Limb (tissue), 2 donors: Measurements from ENCODE around the gene GNB2.
"Not testable (repeated sequence)": the region's sequence is repeated elsewhere in the genome, so short reads cannot be mapped to it uniquely, and the experiment has no call there.

Source experiments
- DNase-seq, 2 donors: peaks; one replicate each; pipeline ENCODE4 v3.0.0-alpha.2; 2016; ENCODE audit errors: extremely low spot score in 2 of 2

GNB2 gene

GRCh38 chr7:100662194-100662776 is 11.3 kb upstream of the GNB2 start:
- DNase-seq, result not testable (repeated sequence)

DNA sequence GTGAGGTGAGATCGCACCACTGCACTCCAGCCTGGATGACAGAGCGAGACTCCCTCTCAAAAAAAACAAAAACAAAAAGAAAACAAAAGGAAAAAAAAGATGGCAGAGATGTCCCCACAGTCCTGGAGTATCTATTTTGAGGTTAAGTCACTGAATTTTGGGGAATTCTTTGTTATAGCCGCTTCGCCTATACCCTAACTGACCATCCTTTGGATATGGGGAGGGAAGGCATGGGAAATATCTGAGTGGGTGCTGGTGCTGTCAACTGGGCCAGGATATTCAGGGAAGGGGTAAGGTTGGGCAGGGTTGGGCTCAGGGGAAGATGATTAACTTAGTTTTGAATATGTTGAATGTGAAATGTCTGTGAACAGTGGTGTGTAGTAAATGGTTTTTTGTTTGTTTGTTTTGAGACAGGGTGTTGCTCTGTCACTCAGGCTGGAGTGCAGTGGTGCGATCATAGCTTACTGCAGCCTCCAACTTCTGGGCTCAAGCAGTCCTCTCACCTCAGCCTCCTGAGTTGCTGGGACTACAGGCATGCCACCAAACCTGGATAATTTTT is 8.3 kb upstream of the GNB2 start:
- DNase-seq, result no peak

DNA sequence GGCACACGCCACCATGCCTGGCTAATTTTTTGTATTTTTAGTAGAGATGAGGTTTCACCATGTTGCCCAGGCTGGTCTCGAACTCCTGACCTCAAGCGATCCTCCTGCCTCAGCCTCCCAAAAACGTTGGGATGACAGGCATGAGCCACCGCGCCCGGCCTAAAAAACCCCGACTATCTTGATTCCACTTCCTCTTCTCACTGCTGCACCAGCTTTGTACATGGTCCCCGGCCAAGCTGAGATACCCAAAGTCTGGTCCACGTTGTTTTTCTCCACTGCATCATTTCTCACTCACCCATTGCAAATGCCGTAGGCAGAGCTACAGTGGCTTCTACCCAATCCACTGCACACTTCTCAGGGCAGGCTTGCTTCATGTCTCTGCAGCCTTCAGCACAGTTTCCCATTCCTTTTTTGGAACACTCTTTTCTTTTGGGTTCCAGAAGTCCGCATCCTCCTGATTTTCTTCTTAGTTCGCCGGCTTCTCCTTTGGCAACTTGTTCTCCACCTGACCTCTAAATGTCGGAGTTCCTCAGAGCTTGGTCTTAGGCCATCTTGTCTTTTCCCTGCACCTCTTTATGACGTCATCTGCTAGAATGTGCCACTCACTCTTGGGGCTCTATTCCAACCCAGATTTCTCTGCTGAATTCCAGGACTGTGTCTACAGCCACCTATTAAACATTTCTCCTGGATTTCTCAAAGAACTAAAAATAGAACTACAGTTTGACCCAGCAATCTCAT is 6.0 kb upstream of the GNB2 start:
- no peak for DNase-seq

DNA sequence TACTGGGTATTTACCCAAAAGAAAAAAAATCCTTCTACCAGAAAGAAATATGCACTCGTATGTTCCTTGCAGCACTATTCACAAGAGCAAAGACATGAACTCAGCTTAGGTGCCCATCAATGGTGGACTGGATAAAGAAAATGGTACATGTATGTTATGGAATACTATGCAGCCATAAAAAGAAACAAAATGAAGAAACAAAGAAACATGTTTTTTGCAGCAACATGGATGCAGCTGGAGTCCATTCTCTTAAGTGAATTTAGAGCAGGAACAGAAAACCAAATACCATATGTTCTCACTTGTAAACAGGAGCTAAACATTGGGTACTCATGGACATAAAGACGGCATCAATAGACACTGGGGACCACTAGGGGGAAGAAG is 5.5 kb upstream of the GNB2 start:
- DNase-seq, result no peak

DNA sequence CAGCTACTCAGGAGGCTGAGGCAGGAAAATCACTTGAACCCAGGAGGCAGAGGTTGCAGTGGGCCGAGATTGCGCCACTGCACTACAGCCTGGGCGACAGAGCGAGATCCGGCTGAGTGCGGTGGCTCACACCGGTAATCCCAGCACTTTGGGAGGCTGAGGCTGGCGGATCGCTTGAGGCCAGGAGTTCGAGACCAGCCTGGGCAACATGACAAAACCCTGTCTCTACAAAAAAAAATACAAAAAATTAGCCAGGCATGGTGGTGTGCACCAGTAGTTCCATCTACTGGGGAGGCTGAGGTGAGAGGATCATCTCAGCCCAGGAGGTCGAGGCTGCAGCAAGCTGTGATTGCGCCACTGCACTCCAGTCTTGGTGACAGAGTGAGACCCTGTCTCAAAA is 4.4 kb upstream of the GNB2 start:
- not testable (repeated sequence) for DNase-seq

DNA sequence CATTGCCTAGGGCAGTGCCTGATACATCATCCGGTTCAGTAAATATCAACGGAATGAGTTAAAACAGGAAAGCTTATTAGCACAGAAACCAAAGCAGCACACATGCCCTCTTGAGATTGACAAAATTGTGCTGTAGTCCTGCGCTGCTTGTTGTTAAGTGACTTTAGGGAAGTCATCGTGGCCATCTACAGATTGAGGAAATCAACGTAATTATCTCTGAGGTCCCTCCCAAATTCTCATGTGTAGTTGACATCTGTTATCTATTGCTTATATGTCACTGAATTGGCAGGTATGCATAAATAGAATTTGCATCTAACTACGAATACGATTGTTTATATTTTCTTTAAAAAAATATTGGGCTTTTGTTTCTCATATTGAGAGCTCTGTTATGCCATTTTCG is 3.5 kb upstream of the GNB2 start:
- DNase-seq, result no peak

- DNase-seq, result no peak
These were observed 1.9 kb upstream of the GNB2 start for GRCh38 chr7:100671353-100672327.

GRCh38 chr7:100673942-100674410 is 436 bp downstream of the GNB2 start:
- DNase-seq, result no peak

DNA sequence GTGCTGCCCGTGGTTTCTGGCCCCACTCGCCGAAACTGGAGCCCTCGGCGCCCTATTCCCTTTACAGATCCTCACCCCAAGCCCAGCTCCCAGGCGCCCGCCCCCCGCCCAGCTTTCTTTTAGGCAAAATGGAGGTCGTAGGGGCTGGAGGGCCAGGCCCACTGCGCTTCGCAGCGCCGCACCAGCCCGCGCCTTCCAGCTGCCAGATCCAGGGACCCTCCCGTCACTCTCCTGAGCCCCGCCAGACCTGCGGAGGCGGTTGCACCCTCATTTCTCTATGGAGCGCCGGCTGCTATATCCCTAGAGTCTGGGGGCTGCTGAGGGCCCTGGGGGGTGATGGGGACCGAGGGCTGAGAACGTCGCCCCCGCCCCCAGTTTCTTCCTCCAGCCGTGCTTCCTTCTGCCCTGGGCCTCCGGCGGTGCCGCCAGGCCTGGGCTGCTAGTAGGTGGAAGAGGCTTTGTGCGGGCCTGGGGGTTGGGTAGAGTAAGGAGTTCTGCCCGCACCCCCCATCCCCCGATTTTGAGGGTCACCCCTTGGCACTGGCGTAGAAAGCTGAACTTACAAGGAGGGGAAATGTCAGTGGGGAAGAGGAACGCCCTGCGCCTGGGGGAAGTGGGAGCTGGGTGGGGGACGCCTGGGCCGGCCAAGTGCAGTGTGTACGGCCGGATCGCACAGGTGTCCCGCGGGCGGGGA is 1.0 kb downstream of the GNB2 start:
- peak in 1 of 2 donors; percentile 67 for DNase-seq

GRCh38 chr7:100675105-100675451 is 1.5 kb downstream of the GNB2 start:
- DNase-seq, result no peak

- DNase-seq, result peak; percentile 61 to 87
These were observed 2.2 kb downstream of the GNB2 start for GRCh38 chr7:100675581-100676350.

GRCh38 chr7:100676501-100677306 is 3.2 kb downstream of the GNB2 start:
- DNase-seq, result peak in 1 of 2 donors; percentile 43

DNA sequence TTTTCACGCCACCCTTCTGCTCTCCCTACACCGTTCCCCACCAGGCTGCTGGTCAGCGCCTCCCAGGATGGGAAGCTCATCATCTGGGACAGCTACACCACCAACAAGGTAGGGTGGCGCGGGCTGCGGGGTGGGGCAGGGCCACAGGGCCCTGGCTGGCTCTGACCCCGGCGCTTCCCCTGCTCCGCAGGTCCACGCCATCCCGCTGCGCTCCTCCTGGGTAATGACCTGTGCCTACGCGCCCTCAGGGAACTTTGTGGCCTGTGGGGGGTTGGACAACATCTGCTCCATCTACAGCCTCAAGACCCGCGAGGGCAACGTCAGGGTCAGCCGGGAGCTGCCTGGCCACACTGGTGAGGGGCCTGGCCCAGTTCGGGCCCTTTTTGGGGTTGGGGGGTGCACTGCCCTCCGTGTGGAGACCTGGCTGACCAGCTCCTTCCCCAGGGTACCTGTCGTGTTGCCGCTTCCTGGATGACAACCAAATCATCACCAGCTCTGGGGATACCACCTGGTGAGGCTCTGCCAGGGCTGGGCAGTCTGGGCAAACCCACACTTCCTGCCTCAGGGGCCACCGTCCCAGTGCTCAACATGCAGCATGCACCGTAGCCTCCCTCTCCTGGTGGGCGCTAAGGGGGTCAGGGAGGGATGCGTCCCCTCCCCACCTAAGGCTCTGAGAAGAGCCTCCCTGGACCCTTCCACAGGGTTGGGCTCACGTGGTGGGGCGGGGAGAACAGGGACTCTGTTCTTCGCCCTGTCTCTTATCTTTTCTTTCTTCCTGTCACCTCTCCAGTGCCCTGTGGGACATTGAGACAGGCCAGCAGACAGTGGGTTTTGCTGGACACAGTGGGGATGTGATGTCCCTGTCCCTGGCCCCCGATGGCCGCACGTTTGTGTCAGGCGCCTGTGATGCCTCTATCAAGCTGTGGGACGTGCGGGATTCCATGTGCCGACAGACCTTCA is 4.0 kb downstream of the GNB2 start:
- peak in 1 of 2 donors; percentile 39 for DNase-seq

GRCh38 chr7:100678291-100678984 is 4.9 kb downstream of the GNB2 start:
- peak in 1 of 2 donors; percentile 38 for DNase-seq

DNA sequence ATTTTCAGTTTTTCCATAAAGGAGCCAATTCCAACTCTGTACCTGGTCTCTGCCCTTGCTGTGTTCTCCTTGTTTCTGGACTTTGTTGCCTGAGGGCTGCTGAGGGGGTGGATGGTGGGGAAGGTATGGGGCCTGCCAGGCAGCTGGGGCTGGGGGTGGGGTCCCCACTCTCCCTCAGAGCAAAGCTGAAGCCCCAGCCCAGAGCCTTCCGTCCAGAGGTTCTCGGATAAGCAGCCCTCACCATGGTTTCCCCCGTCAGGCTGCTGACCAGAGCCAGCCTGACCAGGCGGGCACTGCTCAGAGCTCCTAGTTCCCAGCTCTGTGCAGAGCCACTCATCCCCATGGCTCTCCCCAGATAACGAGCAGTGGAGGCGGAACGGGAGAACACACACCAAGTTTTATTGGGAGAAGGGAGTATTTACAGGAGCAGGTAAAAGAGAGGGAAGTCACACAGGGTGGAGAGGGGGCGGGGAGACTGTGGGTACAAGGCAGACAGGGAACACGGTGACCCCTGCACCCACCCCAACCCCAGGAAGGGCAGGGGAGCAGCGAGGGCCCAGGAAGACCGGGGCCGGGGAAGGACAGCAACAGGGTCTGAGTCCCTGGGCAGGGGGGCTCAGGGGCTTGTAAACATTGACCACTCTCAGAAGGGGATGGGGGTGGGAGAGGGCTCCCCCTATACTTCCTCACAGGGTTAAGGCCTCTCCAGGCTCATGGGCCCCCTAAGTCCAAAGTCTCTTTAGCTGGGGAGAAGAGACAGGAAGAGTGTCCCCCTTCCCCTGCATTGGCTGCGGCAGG is 5.8 kb downstream of the GNB2 start:
- DNase-seq, result no peak

DNA sequence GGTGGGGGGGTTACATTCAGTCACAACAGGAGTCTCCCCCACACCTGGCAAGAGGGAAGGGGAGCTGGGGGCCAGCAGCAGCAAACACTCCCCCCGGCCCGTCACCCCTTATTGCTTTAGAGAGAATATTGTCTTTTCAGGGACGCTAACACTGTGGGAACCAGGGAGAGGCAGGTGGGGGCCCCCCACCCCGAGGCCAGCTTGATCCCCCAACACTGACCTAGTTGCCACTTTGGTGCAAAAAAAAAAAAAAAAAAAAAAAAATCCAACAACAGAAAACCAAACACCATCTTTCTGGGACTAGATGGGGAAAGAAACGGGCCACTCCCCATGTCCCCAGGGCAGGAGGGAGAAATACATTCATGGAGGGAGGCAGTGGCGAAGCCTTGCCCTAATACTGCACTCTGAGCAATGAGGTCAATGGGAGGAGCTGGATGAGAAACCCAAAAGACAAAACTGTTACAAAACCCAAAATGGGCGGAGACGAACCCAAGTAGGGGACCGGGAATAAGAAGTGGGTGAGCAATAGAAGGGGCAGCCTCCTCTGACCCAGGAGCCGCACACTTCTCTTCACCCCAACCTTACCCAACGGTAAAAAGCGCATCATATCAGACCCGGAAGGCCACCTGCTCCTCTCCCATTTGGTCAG is 6.5 kb downstream of the GNB2 start:
- DNase-seq, result peak in 1 of 2 donors; percentile 32
